ENCODE results near the gene AMIGO3.
"Not testable (repeated sequence)": the region's sequence is repeated elsewhere in the genome, so short reads cannot be mapped to it uniquely, and the experiment has no call there.

GRCh38 chr3:49684453-49684852, 35.0 kb downstream of the AMIGO3 start:
- TF ChIP-seq EZH2, CTCF (IDR thresholded peaks at IDR 0.05): not testable (repeated sequence)

Measured in neural progenitor cell (in vitro differentiated cells).